HepG2 (cell line): ENCODE data around the gene NUP155. TPM values are rescaled to one million over a fixed set of nuclear protein-coding genes. Genes with fewer than 3 reads are reported as not detected.

ENCODE experiments used
- CHD4 ChIP-seq: fragments of 200-600 bp; sonication (generic); IDR thresholded peaks from 2 replicates; pipeline ENCODE4 v1.7.0; 2017; ENCODE audit warnings: mild to moderate bottlenecking, low read length, borderline replicate concordance
- DPF2 ChIP-seq: sonication (generic); formaldehyde crosslinking; IDR thresholded peaks from 2 replicates; pipeline ENCODE4 v1.4.0; 2020; ENCODE audit warnings: mild to moderate bottlenecking, low read depth, missing genetic modification reagents, borderline replicate concordance
- IRF9 ChIP-seq: sonication (generic); formaldehyde crosslinking; IDR thresholded peaks from 2 replicates; pipeline ENCODE4 v1.8.0; 2022; ENCODE audit warnings: missing genetic modification reagents, mild to moderate bottlenecking, borderline replicate concordance
- KLF6 ChIP-seq: IDR thresholded peaks from 2 replicates; pipeline ENCODE4 v1.8.0; 2016; ENCODE audit warnings: missing biosample characterization, missing genetic modification reagents
- MED13 ChIP-seq: sonication (generic); formaldehyde crosslinking; IDR thresholded peaks from 2 replicates; pipeline ENCODE4 v1.5.0; 2020; ENCODE audit warnings: missing genetic modification reagents
- MTF2 ChIP-seq: sonication (generic); formaldehyde crosslinking; IDR thresholded peaks from 2 replicates; pipeline ENCODE4 v1.5.0; 2020; ENCODE audit warnings: missing genetic modification reagents, borderline replicate concordance
- MXD4 ChIP-seq: IDR thresholded peaks from 2 replicates; pipeline ENCODE4 v1.6.1; 2016; ENCODE audit warnings: mild to moderate bottlenecking, missing biosample characterization, missing genetic modification reagents
- NFE2L1 ChIP-seq: sonication (generic); formaldehyde crosslinking; IDR thresholded peaks from 2 replicates; pipeline ENCODE4 v1.4.0; 2020; ENCODE audit warnings: missing genetic modification reagents, mild to moderate bottlenecking, borderline replicate concordance
- NFIC ChIP-seq: IDR thresholded peaks from 2 replicates; pipeline ENCODE4 v1.6.1; 2012; ENCODE audit warnings: mild to moderate bottlenecking, low read length, inconsistent platforms
- RBAK ChIP-seq: sonication (generic); formaldehyde crosslinking; IDR thresholded peaks from 2 replicates; pipeline ENCODE4 v1.5.1; 2020; ENCODE audit warnings: mild to moderate bottlenecking, missing genetic modification reagents
- TBP ChIP-seq: sonication (generic); formaldehyde crosslinking; IDR thresholded peaks from 2 replicates; pipeline ENCODE4 v1.5.0; 2020; ENCODE audit warnings: missing genetic modification reagents
- TBX3 ChIP-seq: fragments of 450-650 bp; IDR thresholded peaks from 2 replicates; pipeline ENCODE4 v1.6.1; 2017; ENCODE audit warnings: antibody characterized with exemption, mild to moderate bottlenecking, inconsistent platforms, borderline replicate concordance
- TCF7 ChIP-seq: sonication (generic); IDR thresholded peaks from 2 replicates; pipeline ENCODE4 v1.6.1; 2016; ENCODE audit warnings: antibody characterized with exemption, low read depth
- ZNF253 ChIP-seq: sonication (generic); formaldehyde crosslinking; IDR thresholded peaks from 2 replicates; pipeline ENCODE4 v1.8.0; 2022; ENCODE audit warnings: mild to moderate bottlenecking, missing genetic modification reagents, borderline replicate concordance
- ZNF33A ChIP-seq: sonication (generic); formaldehyde crosslinking; IDR thresholded peaks from 2 replicates; pipeline ENCODE4 v1.5.1; 2020; ENCODE audit warnings: missing genetic modification reagents, mild to moderate bottlenecking, moderate library complexity, borderline replicate concordance
- ZNF572 ChIP-seq: sonication (generic); formaldehyde crosslinking; IDR thresholded peaks from 2 replicates; pipeline ENCODE4 v1.5.1; 2020; ENCODE audit warnings: mild to moderate bottlenecking, missing genetic modification reagents
- ZNF83 ChIP-seq: sonication (generic); formaldehyde crosslinking; IDR thresholded peaks from 2 replicates; pipeline ENCODE4 v1.4.0; 2020; ENCODE audit warnings: missing genetic modification reagents, mild to moderate bottlenecking, borderline replicate concordance
- polyA plus RNA-seq, 8 experiments: library from polyadenylated mRNA; depleted of rRNA in 3 of 8; stranded (reverse) in 7 of 8; unstranded in 1 of 8; fragments of >200 nt; fragmentation: Illumina TruSeq in 4 of 8; extraction: Trizol in 4 of 8; gene quantifications; 2 replicates each; pipeline versions ENCODE4 v1.2.1 to v1.2.3, GENCODE V29; 2011 to 2016; ENCODE audit warnings: low read depth in 4 of 8, missing spikeins in 1 of 8, mixed read lengths in 1 of 8; ENCODE audit not compliant: insufficient read depth in 1 of 8
- total RNA-seq, 5 experiments: library from RNA; depleted of rRNA; stranded (reverse); fragments of >200 nt; fragmentation: Illumina TruSeq; extraction: Trizol; gene quantifications; 2 replicates each; pipeline ENCODE4 v1.2.3, GENCODE V29; 2016; ENCODE audit warnings: low read depth in 1 of 5
- TF ChIP-seq, protein P1 (sequence below), 2 experiments: sonication (generic) in 1 of 2; formaldehyde crosslinking in 1 of 2; IDR thresholded peaks; 2 replicates each; pipeline versions ENCODE4 v1.5.1 to v1.6.1; 2011 to 2020; ENCODE audit warnings: borderline replicate concordance in 1 of 2, low read depth in 1 of 2, low read length in 1 of 2, mild to moderate bottlenecking in 1 of 2, missing genetic modification reagents in 1 of 2, moderate library complexity in 1 of 2
- TF ChIP-seq, protein P2 (sequence below): sonication (generic); formaldehyde crosslinking; IDR thresholded peaks from 2 replicates; pipeline ENCODE4 v1.8.0; 2022; ENCODE audit warnings: low read depth, missing genetic modification reagents
- TF ChIP-seq, protein P3 (sequence below), 2 experiments: IDR thresholded peaks; 2 replicates each; pipeline ENCODE4 v1.6.1; 2011 to 2012; ENCODE audit warnings: low read length in 2 of 2, borderline replicate concordance in 1 of 2, low read depth in 1 of 2, mild to moderate bottlenecking in 1 of 2, moderate library complexity in 1 of 2

The NUP155 gene
- total and polyA plus RNA-seq, 2 of the 13 experiments (the other 11 are each of a cell fraction or from before 2014, with no cell fraction given): 13.0 to 57.4 TPM

GRCh38 chr5:37370864-37371726 lies at the start of gene NUP155 (continued):
- TF ChIP-seq TCF7: peak; percentile 43; the same call in 1 of the 2 replicates
- TF ChIP-seq, protein P1, sequence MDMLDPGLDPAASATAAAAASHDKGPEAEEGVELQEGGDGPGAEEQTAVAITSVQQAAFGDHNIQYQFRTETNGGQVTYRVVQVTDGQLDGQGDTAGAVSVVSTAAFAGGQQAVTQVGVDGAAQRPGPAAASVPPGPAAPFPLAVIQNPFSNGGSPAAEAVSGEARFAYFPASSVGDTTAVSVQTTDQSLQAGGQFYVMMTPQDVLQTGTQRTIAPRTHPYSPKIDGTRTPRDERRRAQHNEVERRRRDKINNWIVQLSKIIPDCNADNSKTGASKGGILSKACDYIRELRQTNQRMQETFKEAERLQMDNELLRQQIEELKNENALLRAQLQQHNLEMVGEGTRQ (IDR thresholded peaks at IDR 0.05; ENCODE audit: low read depth, low read length): no peak
- TF ChIP-seq, protein P1 (CRISPR knock-in tag; IDR thresholded peaks at IDR 0.05; ENCODE audit: borderline replicate concordance): peak; percentile 33; the same call in 1 of the 2 replicates
- TF ChIP-seq NFIC: no peak
- TF ChIP-seq MXD4 (CRISPR knock-in tag): peak; percentile 57
- TF ChIP-seq ZNF83 (CRISPR knock-in tag): 0 out of 2 replicates have a peak, but pooled peaks have one; percentile 24
- no peak for TF ChIP-seq ZNF33A (CRISPR knock-in tag)
- no peak; the same call in 1 of the 2 replicates for TF ChIP-seq MED13 (CRISPR knock-in tag)
- no peak for TF ChIP-seq DPF2 (CRISPR knock-in tag)
- no peak for TF ChIP-seq TBX3
- TF ChIP-seq KLF6 (CRISPR knock-in tag): no peak; the same call in 1 of the 2 replicates
- TF ChIP-seq IRF9: 0 out of 2 replicates have a peak, but pooled peaks have one; percentile 57
- TF ChIP-seq NFE2L1: no peak
- TF ChIP-seq, protein P2, sequence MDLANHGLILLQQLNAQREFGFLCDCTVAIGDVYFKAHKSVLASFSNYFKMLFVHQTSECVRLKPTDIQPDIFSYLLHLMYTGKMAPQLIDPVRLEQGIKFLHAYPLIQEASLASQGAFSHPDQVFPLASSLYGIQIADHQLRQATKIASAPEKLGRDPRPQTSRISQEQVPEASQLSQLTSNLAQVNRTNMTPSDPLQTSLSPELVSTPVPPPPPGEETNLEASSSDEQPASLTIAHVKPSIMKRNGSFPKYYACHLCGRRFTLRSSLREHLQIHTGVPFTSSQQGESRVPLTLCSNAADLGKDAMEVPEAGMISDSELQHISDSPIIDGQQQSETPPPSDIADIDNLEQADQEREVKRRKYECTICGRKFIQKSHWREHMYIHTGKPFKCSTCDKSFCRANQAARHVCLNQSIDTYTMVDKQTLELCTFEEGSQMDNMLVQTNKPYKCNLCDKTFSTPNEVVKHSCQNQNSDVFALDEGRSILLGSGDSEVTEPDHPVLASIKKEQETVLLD: no peak
- no peak for TF ChIP-seq CHD4
- TF ChIP-seq MTF2 (CRISPR knock-in tag): no peak
- no peak for TF ChIP-seq TBP (CRISPR knock-in tag)
- no peak for TF ChIP-seq RBAK (CRISPR knock-in tag)
- no peak for TF ChIP-seq ZNF572 (CRISPR knock-in tag)
- TF ChIP-seq, protein P3, sequence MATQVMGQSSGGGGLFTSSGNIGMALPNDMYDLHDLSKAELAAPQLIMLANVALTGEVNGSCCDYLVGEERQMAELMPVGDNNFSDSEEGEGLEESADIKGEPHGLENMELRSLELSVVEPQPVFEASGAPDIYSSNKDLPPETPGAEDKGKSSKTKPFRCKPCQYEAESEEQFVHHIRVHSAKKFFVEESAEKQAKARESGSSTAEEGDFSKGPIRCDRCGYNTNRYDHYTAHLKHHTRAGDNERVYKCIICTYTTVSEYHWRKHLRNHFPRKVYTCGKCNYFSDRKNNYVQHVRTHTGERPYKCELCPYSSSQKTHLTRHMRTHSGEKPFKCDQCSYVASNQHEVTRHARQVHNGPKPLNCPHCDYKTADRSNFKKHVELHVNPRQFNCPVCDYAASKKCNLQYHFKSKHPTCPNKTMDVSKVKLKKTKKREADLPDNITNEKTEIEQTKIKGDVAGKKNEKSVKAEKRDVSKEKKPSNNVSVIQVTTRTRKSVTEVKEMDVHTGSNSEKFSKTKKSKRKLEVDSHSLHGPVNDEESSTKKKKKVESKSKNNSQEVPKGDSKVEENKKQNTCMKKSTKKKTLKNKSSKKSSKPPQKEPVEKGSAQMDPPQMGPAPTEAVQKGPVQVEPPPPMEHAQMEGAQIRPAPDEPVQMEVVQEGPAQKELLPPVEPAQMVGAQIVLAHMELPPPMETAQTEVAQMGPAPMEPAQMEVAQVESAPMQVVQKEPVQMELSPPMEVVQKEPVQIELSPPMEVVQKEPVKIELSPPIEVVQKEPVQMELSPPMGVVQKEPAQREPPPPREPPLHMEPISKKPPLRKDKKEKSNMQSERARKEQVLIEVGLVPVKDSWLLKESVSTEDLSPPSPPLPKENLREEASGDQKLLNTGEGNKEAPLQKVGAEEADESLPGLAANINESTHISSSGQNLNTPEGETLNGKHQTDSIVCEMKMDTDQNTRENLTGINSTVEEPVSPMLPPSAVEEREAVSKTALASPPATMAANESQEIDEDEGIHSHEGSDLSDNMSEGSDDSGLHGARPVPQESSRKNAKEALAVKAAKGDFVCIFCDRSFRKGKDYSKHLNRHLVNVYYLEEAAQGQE (IDR thresholded peaks at IDR 0.05; ENCODE audit: borderline replicate concordance in 1 of 2, low read depth in 1 of 2, low read length in 2 of 2): 0 out of 4 replicates have a peak, but pooled peaks of 1 of the 2 experiments have one; percentile 38
- no peak for TF ChIP-seq ZNF253
